ENCODE results near the gene AIG1. TPM values are rescaled to one million over a fixed set of nuclear protein-coding genes. Genes with fewer than 3 reads are reported as not detected.

The AIG1 gene
- total RNA-seq, 2 experiments from 2014 or later = 7.4 to 8.4 TPM

GRCh38 chr6:143346004-143346403, 285.3 kb downstream of the AIG1 start:
- H3K27ac Mint-ChIP-seq = no peak overlapping the region
- POLR2A ChIA-PET = no interaction called here
- CTCF ChIA-PET = no interaction called here

GRCh38 chr6:143348531-143348930, 287.8 kb downstream of the AIG1 start:
- no peaks in the 10 kb centered on the region for H3K27me3 Mint-ChIP-seq
- H3K4me3 Mint-ChIP-seq = no peak overlapping the region
- POLR2A ChIA-PET = no interaction called here
- H3K27ac ChIP-seq (ENCODE audit: low read depth in 1 of 2, low read length in 2 of 2) = no peak overlapping the region
- CTCF ChIA-PET = no interaction called here
- no peaks in the 10 kb centered on the region for H3K4me1 ChIP-seq (ENCODE audit: insufficient read depth, low read length)
- H3K36me3 Mint-ChIP-seq (ENCODE audit: low read depth) = peaks cover 6% of the 10 kb centered on the region
- H3K4me1 Mint-ChIP-seq (ENCODE audit: low read depth) = no peaks in the 10 kb centered on the region
- intact Hi-C loops (cut with DNase I, micrococcal nuclease) = no loop called here
- ATAC-seq (ENCODE audit: poor library complexity) = no peak
- H3K9me3 Mint-ChIP-seq = peaks cover 14% of the 10 kb centered on the region
- no peaks in the 10 kb centered on the region for H3K9me3 ChIP-seq (ENCODE audit: control insufficient read depth in 1 of 2, insufficient read depth in 1 of 2, low read length in 2 of 2)
- no peaks in the 10 kb centered on the region for H3K36me3 ChIP-seq (ENCODE audit: insufficient read depth, low read length)
- DNase-seq = no peak
- no peak overlapping the region for H3K4me3 ChIP-seq (ENCODE audit: low read length)
- no peak for TF ChIP-seq CTCF (IDR thresholded peaks at IDR 0.05)
- H3K27ac Mint-ChIP-seq = no peak overlapping the region
- no peaks in the 10 kb centered on the region for H3K27me3 ChIP-seq (ENCODE audit: control insufficient read depth in 1 of 2, insufficient read depth in 2 of 2, low read length in 2 of 2)

More at GRCh38 chr6:143346004-143346403, 285.3 kb downstream of the AIG1 start:
- Histone ChIP-seq H3K9me3 (ENCODE audit: control insufficient read depth in 1 of 2, insufficient read depth in 1 of 2, low read length in 2 of 2) (no peaks in the 10 kb centered on the region), H3K36me3 (ENCODE audit: insufficient read depth, low read length) (no peaks in the 10 kb centered on the region), H3K4me1 (ENCODE audit: insufficient read depth, low read length) (no peaks in the 10 kb centered on the region), H3K4me3 (ENCODE audit: low read length) (no peak overlapping the region), H3K27me3 (ENCODE audit: control insufficient read depth in 1 of 2, insufficient read depth in 2 of 2, low read length in 2 of 2) (no peaks in the 10 kb centered on the region), H3K27ac (ENCODE audit: low read depth in 1 of 2, low read length in 2 of 2) (no peak overlapping the region)
- no peak for DNase-seq
- H3K27me3 Mint-ChIP-seq = no peaks in the 10 kb centered on the region
- no peak overlapping the region for H3K4me3 Mint-ChIP-seq
- H3K36me3 Mint-ChIP-seq (ENCODE audit: low read depth) = no peaks in the 10 kb centered on the region
- intact Hi-C loops (cut with DNase I, micrococcal nuclease) = no loop called here
- ATAC-seq (ENCODE audit: poor library complexity) = no peak
- H3K9me3 Mint-ChIP-seq = no peaks in the 10 kb centered on the region
- H3K4me1 Mint-ChIP-seq (ENCODE audit: low read depth) = no peaks in the 10 kb centered on the region
- no peak for TF ChIP-seq CTCF (IDR thresholded peaks at IDR 0.05)

GRCh38 chr6:143349530-143349929, 288.8 kb downstream of the AIG1 start:
- no peak for DNase-seq
- ChIA-PET POLR2A (no interaction called here), CTCF (no interaction called here)
- Mint-ChIP-seq H3K4me3 (no peak overlapping the region), H3K9me3 (peaks cover 14% of the 10 kb centered on the region), H3K36me3 (ENCODE audit: low read depth) (peaks cover 15% of the 10 kb centered on the region), H3K4me1 (ENCODE audit: low read depth) (no peaks in the 10 kb centered on the region), H3K27ac (no peak overlapping the region), H3K27me3 (no peaks in the 10 kb centered on the region)
- no peak for TF ChIP-seq CTCF (IDR thresholded peaks at IDR 0.05)
- intact Hi-C loops (cut with DNase I, micrococcal nuclease) = no loop called here
- H3K27ac ChIP-seq (ENCODE audit: low read depth in 1 of 2, low read length in 2 of 2) = no peak overlapping the region
- H3K4me3 ChIP-seq (ENCODE audit: low read length) = no peak overlapping the region
- H3K4me1 ChIP-seq (ENCODE audit: insufficient read depth, low read length) = no peaks in the 10 kb centered on the region
- H3K27me3 ChIP-seq (ENCODE audit: control insufficient read depth in 1 of 2, insufficient read depth in 2 of 2, low read length in 2 of 2) = no peaks in the 10 kb centered on the region
- H3K9me3 ChIP-seq (ENCODE audit: control insufficient read depth in 1 of 2, insufficient read depth in 1 of 2, low read length in 2 of 2) = no peaks in the 10 kb centered on the region
- H3K36me3 ChIP-seq (ENCODE audit: insufficient read depth, low read length) = no peaks in the 10 kb centered on the region
- no peak for ATAC-seq (ENCODE audit: poor library complexity)
